SU-DHL-6 (cell line): ENCODE measurements around the gene GPBP1L1.

Source experiments
- EZH2phosphoT487 ChIP-seq: fragments of 200-600 bp; sonication (generic), shearing (Covaris generic); conservative IDR thresholded peaks from 2 replicates; pipeline ENCODE4 v1.6.1; 2018; ENCODE audit warnings: mild to moderate bottlenecking, antibody characterized with exemption, low read length, moderate library complexity, mixed read lengths
- TF ChIP-seq, protein P1 (sequence below): fragments of 200-600 bp; sonication (generic); IDR thresholded peaks from one replicate; pipeline ENCODE4 v1.5.1; 2017; ENCODE audit warnings: antibody characterized with exemption, mild to moderate bottlenecking, low read length, moderate library complexity; ENCODE audit not compliant: insufficient read depth, poor library complexity, severe bottlenecking

GRCh38 chr1:45660336-45660735, 26.0 kb downstream of the GPBP1L1 start:
- TF ChIP-seq, protein P1, sequence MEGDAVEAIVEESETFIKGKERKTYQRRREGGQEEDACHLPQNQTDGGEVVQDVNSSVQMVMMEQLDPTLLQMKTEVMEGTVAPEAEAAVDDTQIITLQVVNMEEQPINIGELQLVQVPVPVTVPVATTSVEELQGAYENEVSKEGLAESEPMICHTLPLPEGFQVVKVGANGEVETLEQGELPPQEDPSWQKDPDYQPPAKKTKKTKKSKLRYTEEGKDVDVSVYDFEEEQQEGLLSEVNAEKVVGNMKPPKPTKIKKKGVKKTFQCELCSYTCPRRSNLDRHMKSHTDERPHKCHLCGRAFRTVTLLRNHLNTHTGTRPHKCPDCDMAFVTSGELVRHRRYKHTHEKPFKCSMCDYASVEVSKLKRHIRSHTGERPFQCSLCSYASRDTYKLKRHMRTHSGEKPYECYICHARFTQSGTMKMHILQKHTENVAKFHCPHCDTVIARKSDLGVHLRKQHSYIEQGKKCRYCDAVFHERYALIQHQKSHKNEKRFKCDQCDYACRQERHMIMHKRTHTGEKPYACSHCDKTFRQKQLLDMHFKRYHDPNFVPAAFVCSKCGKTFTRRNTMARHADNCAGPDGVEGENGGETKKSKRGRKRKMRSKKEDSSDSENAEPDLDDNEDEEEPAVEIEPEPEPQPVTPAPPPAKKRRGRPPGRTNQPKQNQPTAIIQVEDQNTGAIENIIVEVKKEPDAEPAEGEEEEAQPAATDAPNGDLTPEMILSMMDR: no peak
- TF ChIP-seq EZH2phosphoT487: no peak
